GM21529 (cell line): ENCODE data around the gene JUP.

Experiments used
- ATAC-seq: cut with Tn5 transposase; IDR thresholded peaks from one replicate; pipeline ENCODE4 v1.9.1; 2021; ENCODE audit not compliant: unreplicated experiment

The JUP gene

DNA sequence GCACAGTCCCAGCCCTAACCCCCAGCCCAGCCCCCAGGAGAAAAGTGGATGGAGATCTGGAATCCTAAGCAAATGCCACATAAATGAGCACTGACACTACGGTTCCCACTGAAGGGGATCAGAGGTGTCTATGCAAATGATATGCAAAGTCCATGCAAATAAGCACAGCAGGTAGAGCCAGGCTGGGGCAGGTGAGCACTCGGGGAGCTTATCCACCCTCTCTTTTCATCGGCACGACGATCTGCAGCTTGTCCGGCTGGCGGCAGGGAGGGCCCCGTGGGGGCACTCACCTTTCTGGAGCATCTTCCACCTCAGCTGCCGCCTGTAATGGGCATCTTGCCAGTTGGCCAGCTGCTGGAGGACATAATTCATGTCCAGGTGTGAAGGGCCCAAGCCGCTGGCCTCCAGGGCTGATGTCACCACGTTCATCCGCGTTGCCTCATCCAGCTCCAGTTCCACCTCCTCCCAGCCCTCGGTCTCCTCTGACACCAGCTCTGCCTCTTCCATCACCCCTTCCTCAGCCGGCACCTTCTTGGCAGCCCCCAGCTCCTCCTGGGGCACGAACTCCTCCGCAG lies 61.9 kb downstream of the JUP start:
- ATAC-seq: no peak

DNA sequence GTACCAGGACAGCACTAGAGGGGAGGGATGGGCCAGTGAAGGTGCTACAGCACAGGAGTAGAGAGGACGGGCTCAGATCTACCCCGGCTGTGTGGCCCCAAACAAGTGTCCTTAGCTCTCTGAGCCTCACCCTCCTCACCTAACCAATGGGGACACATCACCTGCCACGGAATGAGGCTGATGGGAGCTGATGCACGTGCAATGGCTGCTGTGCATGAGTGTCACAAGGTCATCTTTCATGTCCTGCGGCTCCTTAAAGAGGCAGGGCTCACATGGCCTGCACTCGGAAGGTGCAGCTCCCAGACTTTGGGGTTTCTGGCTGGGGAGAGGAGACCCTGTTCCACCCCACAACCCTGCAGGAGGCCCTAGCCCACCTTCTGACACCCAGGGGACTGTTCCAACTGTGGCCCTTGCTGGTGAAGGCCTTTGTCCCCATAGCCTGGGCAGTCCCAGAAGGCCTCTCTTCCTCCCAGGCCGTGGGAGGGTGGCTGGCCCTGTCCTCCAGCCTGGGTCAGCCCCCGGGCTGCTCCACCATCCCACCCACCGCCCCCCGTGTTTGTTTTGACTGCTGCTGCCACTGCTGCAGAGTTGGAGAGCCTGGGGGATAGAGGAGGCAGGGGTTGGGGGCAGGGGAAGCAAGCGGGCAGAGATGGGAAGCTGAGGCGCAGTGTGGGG lies 62.6 kb downstream of the JUP start:
- no peak for ATAC-seq

DNA sequence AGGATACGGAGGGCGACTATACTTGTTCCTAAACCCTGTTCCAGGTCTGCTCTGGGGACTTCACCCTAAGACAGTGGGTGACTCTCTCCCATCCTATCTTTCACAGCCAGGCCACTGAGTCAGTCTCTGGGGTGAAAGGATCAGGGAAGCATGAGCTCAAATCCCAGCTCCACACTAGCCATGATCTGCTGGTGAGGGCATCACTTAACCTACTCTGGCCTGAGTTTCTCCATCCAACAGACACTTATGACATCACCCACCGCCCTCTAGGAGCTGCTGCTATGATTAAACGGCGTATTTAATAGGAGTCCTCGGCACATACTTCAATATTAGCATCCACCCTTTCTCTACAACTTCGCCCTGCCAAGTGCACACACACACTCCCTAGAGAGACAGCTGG lies 64.3 kb downstream of the JUP start:
- ATAC-seq: no peak

- ATAC-seq: no peak
These were observed 68.2 kb downstream of the JUP start for GRCh38 chr17:41718287-41718645.

- ATAC-seq: no peak
These were observed 68.9 kb downstream of the JUP start for GRCh38 chr17:41717408-41718286.

DNA sequence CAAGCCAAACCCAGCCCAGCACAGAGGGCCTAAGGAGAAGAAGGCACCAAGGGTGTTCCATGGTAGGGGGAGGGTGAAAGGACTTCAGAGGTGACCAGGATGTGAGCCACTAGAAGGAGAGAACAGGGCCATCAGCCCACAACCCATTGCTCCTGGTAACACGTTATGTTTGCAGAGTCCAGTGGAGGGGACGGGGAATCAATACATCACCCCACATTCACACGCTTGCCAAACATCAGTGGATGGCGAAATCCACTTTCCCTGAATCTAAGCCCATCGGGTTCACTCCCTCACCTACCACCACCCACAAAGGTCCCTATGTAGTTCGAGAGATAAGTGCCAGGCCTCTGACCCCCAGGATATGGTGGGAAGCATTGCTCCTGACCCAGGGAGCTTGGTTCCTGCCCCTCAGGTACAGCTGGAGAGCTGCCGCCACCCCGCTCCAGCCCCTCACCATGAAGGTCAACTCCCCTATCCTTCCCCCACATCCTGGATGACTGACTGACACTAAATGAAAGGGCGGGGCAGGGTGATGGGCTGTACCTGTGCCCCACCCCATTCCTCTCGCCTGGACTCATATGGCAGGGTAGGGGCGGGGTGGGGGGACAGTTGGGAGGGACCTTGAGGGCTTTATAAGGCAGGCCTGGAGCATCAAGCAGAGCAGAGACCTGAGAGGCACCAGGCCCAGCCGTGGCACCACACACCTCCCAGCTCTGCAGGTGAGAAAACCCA lies 74.7 kb downstream of the JUP start, which contains the start of gene GAST:
Gene GAST, plus strand, starts transcription at position 663 of the 732 bp plus-strand sequence. CDS start 3,106 bp downstream, outside the sequence.
- no peak for ATAC-seq

GRCh38 chr17:41710472-41711090 lies 75.9 kb downstream of the JUP start:
- ATAC-seq: no peak

- no peak for ATAC-seq
These were observed 78.5 kb downstream of the JUP start for GRCh38 chr17:41707803-41708669.

GRCh38 chr17:41705271-41705991 lies 81.1 kb downstream of the JUP start:
- no peak for ATAC-seq
